Forelimb muscle (tissue), 1 donor: ENCODE measurements around the gene RTN4RL2. TPM values are rescaled to one million over a fixed set of nuclear protein-coding genes. Genes with fewer than 3 reads are reported as not detected.

Experiments used
- DNase-seq: peaks from one replicate; pipeline ENCODE4 v3.0.0-alpha.2; 2013; ENCODE audit warnings: low read depth
- polyA plus RNA-seq: library from polyadenylated mRNA; unstranded; fragments of 120-200 nt; gene quantifications from one replicate; pipeline ENCODE4 v1.2.1, GENCODE V29; 2013; ENCODE audit not compliant: insufficient read length

The RTN4RL2 gene
- polyA plus RNA-seq, 1 donor = 37.2 TPM

GRCh38 chr11:57499983-57500461 lies 39.7 kb downstream of the RTN4RL2 start:
- DNase-seq = no peak

- DNase-seq = no peak
Measured at GRCh38 chr11:57500515-57500914, 40.2 kb downstream of the RTN4RL2 start.

- no peak for DNase-seq
Measured at GRCh38 chr11:57500926-57501325, 40.6 kb downstream of the RTN4RL2 start.

- no peak for DNase-seq
Measured at GRCh38 chr11:57501953-57502352, 41.6 kb downstream of the RTN4RL2 start.

GRCh38 chr11:57502376-57502775 lies 42.0 kb downstream of the RTN4RL2 start:
- DNase-seq = no peak

- no peak for DNase-seq
Measured at GRCh38 chr11:57502870-57503269, 42.5 kb downstream of the RTN4RL2 start.

- no peak for DNase-seq
Measured at GRCh38 chr11:57504511-57504910, 44.2 kb downstream of the RTN4RL2 start.

- no peak for DNase-seq
Measured at GRCh38 chr11:57506522-57506921, 46.2 kb downstream of the RTN4RL2 start.

GRCh38 chr11:57508341-57509170 lies 48.2 kb downstream of the RTN4RL2 start:
- DNase-seq = no peak

- DNase-seq = no peak
Measured at GRCh38 chr11:57511741-57512430, 51.6 kb downstream of the RTN4RL2 start.

- no peak for DNase-seq
Measured at GRCh38 chr11:57512646-57513451, 52.5 kb downstream of the RTN4RL2 start.

- no peak for DNase-seq
Measured at GRCh38 chr11:57513452-57513795, 53.1 kb downstream of the RTN4RL2 start.

GRCh38 chr11:57513911-57514537 lies 53.7 kb downstream of the RTN4RL2 start:
- DNase-seq = no peak

GRCh38 chr11:57514538-57515331 lies 54.4 kb downstream of the RTN4RL2 start:
- DNase-seq = no peak

GRCh38 chr11:57515332-57516060 lies 55.2 kb downstream of the RTN4RL2 start, which contains the start of gene SLC43A1:
Gene SLC43A1 (minus strand): TSS chr11:57515702. CDS start chr11:57514111, 1,591 bp downstream.
- DNase-seq = no peak

- no peak for DNase-seq
Measured at GRCh38 chr11:57516061-57516443, 55.7 kb downstream of the RTN4RL2 start.

- no peak for DNase-seq
Measured at GRCh38 chr11:57521116-57521515, 60.8 kb downstream of the RTN4RL2 start.

GRCh38 chr11:57523419-57523818 lies 63.1 kb downstream of the RTN4RL2 start:
- DNase-seq = no peak
